GM19324 (cell line): Measurements from ENCODE around the gene POLK.
"Not testable (repeated sequence)": the region's sequence is repeated elsewhere in the genome, so short reads cannot be mapped to it uniquely, and the experiment has no call there.

Experiments used
- ATAC-seq: cut with Tn5 transposase; IDR thresholded peaks from one replicate; pipeline ENCODE4 v1.9.1; 2021; ENCODE audit warnings: mild to moderate bottlenecking, moderate library complexity; ENCODE audit not compliant: unreplicated experiment, low FRiP score

The POLK gene

DNA sequence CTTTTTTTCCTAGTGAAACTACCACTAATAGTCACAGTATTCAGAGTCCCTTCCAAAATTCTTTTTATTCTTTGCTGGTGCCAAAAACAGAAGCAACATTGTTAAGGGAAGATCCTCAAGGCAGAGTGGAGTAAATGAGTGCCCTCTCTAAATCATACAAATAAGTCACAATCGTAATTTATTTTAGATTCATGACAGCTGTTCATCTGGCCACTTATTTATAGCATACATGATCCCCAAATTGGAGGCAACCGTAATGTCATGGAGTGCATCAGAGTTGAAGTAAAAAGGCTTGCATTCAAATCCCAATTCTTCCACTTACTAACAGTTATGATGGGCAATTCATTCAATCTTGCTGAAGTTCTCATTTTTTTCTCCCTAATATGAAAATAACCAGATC lies 33.4 kb downstream of the POLK start:
- no peak for ATAC-seq

DNA sequence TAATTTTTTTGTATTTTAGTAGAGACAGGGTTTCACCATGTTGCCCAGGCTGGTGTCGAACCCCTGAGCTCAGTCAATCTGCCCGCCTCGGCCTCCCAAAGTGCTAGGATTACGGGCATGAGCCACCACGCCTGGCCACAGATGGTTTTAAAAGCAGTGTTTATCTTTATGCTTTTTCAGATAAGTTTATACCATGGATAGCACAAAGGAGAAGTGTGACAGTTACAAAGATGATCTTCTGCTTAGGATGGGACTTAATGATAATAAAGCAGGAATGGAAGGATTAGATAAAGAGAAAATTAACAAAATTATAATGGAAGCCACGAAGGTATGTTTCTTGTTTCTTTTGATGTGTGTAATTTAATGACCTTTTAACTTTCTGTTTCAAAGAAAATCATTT lies 35.1 kb downstream of the POLK start:
- no peak for ATAC-seq

GRCh38 chr5:75547812-75548211 lies 36.1 kb downstream of the POLK start:
- ATAC-seq, result no peak

DNA sequence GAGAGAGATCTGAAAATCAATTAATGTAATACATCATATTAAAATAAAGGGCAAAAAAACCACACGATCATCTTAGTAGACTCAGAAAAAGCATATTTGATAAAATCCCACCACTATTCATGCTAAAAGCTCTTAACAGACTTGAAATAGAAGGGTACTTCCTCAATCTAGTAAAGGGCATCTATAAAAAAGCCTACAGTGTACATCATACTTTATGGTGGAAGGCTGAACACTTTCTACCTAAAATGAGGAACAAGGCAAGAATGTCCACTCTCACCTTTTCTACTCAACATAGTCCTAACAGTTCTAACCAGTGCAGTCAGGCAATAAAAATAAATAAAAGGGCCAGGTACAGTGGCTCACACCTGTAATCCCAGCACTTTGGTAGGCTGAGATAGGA lies 38.9 kb downstream of the POLK start:
- ATAC-seq, result no peak

GRCh38 chr5:75551471-75551870 lies 39.8 kb downstream of the POLK start:
- no peak for ATAC-seq

GRCh38 chr5:75552764-75553163 lies 41.1 kb downstream of the POLK start:
- no peak for ATAC-seq

DNA sequence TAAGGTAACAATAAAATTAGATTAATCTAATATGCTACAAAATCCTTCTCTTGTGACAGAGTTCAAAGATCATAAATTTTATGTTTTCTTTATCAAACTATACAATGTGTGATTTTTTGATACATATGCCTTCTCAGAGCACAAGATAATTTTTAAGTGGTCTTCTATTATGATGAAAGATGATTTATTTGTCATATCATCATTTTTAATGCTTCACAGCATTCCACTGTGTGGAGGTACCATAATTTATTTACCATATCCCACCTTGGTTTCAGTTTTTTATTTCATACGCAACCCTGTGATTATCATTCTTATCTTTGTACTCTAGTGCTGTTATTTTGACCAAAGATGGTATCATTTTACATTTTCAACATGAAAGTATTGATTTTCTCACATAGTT lies 41.7 kb downstream of the POLK start:
- ATAC-seq, result no peak

DNA sequence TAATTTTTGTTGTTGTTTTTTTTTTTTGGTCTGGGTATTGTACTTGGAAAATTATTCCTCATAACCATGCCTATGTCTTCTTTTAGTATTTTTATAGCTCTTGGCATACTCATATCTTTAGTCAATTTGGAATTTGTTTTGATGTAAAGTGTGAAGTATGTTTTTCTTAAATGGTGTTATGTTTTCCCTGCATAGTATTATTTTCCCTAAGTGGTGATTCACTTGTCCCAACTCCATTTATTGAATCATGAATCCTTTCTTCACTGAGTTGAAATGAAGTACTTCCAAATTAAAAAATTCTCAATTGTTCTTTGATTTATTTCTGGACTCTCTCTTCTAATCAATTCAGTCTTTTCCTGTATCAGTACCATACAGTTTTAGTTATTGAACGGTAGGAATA lies 46.5 kb downstream of the POLK start:
- ATAC-seq, result no peak

GRCh38 chr5:75558981-75559632 lies 47.4 kb downstream of the POLK start:
- no peak for ATAC-seq

DNA sequence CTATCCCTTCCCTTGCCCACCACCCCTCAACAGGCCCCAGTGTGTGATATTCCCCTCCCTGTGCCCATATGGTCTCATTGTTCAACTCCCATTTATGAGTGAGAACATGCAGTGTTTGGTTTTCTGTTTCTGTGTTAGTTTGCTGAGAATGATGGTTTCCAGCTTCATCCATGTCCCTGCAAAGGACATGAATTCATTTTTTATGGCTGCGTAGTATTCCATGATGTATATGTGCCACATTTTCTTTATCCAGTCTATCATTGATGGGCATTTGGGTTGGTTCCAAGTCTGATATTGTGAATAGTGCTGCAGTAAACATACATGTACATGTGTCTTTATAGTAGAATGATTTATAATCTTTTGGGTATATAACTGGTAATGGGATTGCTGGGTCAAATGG lies 49.0 kb downstream of the POLK start:
- ATAC-seq, result not testable (repeated sequence)

DNA sequence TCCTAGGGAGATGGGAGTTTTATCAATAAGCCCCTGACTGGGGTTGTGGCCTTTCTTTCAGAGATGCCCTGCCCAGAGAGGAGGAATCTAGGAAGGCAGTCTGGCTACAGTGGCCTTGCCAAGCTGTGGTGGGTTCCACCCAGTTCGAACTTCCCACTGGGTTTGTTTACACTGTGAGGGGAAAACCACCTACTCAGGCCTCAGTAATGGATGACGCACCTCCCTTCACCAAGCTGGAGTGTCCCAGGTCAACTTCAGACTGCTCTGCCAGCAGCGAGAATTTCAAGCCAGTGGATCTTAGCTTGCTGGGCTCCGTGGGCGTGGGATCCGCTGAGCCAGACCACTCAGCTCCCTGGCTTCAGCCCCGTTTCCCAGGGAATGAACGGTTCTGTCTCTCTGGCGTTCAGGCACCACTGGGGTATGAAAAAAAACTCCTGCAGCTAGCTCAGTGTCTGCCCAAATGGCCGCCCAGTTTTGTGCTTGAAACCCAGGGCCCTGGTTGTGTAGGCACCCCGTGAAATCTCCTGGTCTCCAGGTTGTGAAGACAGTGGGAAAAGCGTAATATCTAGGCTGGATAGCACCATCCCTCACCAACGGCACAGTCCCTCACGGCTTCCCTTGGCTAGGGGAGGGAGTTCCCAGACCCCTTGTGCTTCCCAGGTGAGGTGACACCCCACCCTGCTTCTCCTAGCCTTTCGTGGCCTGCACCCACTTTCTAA lies 54.5 kb downstream of the POLK start:
- peak; percentile 19 for ATAC-seq

DNA sequence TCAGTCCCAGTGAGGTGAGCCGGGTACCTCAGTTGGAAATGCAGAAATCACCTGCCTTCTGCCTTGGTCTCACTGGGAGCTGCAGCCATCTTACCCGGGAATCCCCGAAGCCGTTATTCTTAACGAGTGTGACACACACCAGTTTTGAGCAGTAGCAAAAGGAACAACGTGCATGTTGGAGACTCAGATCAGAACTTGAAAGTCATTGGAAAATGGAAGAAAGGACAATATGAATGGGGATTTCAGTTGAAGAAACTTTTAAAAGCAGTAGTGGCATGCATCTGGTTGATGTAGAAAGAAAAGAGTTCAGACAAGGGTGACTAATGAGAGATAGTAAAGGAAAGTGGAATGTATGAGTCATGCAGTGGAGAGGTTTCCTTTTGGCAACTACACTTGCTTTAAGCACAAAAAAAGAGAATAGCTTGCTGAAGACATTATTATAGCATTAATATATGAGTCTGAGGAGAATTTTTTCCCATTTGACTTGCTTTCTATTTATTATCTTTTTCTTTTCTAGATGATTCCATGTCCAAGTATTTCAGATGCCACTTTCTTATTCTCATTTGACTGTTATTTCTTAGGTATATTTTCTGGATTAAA lies 55.1 kb downstream of the POLK start:
- ATAC-seq, result peak; percentile 67

DNA sequence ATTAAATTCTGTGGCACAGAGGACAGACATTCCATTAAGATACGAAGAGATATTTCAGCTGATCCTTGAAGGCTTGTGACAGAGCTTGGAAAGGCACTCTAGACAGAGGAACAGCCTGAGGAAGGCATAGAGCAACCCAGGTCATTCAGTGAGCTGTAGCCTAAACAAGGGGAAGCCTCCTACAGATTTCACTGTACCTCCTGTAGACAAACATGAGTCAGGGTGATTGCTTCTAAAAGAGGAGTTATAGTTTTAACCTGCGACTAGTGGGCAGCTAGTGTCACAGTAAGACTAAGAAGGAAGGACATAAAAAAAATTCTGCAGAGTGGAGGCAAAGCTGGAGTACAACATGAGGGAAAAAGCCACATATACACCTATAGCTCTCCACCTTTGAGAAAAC lies 56.0 kb downstream of the POLK start:
- no peak for ATAC-seq

GRCh38 chr5:75568202-75568601 lies 56.5 kb downstream of the POLK start:
- ATAC-seq, result no peak

DNA sequence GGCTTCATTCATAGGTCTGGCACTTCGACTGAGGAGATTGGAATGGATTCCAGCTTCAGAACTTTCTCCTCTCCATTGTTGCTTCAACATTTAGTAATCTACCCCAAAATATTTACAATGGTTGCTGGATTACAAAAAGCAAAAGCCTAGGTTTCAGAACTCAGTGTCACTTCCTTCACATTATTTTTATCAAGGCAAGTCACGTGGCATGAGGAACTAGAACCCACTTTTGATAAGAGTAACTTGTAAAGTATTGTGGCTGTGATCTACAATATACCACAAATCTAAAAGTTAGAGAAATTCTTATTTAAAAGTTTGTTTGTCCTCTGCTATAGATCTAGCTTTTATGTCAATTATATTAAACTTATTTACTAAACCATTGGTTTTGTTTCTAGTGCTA lies 59.9 kb downstream of the POLK start:
- no peak for ATAC-seq

- no peak for ATAC-seq
These were observed 63.1 kb downstream of the POLK start for GRCh38 chr5:75574791-75575190.

DNA sequence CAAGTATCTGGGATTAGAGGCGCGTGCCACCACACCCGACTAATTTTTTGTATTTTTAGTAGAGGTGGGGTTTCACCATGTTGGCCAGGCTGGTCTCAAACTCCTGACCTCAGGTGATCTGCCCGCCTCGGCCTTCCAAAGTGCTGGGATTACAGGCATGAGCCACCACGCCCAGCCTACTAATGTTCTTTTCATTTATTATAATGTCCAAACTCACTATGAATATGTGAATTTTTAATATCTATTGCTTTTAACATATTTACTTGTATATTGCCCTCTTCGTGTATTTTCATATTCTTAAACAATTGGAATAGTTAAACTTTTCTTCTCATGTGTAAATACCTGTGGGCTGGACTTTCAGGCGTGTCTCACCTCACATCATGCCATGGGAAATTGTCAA lies 66.6 kb downstream of the POLK start:
- not testable (repeated sequence) for ATAC-seq

- ATAC-seq, result no peak
These were observed 73.0 kb downstream of the POLK start for GRCh38 chr5:75584641-75585040.

- no peak for ATAC-seq
These were observed 77.0 kb downstream of the POLK start for GRCh38 chr5:75588666-75589065.

- no peak for ATAC-seq
These were observed 88.8 kb downstream of the POLK start for GRCh38 chr5:75600535-75600934.

GRCh38 chr5:75601567-75601966 lies 89.9 kb downstream of the POLK start:
- ATAC-seq, result no peak

DNA sequence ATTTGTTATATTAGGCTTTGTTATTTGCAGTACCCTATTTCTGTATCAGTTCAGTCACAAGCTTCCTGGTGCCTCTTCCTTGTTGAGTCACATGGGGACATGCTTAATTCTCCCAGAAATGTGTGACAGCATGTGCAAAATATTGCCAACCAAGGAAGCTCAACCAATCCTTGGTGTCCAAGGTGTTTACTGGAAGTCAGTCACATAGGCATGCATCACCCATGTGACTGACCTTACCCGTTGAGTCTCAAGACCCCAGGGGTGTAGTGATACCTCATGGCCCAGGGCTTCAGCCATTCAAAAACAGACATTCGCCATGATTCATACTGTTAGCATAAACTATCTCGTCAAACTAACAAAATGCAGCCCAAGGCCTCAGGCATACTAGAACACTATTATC lies 90.3 kb downstream of the POLK start:
- ATAC-seq, result no peak
